Lower lobe of right lung (tissue), 2 donors: ENCODE results near the gene FOXK1. TPM values are rescaled to one million over a fixed set of nuclear protein-coding genes. Genes with fewer than 3 reads are reported as not detected.

ENCODE experiments used
- ATAC-seq, 2 donors: fragments of 200-7000 bp; cut with Tn5 transposase; one replicate each; pipeline ENCODE4 v1.9.1; 2020 to 2022; ENCODE audit warnings: mild to moderate bottlenecking in 2 of 2, moderate library complexity in 2 of 2
- DNase-seq: peaks from one replicate; pipeline ENCODE4 v3.0.0-alpha.2; 2020
- H3K27ac ChIP-seq: fragments of 200-600 bp; one replicate; pipeline ENCODE4 v1.8.0; 2022
- H3K27me3 ChIP-seq: fragments of 200-600 bp; one replicate; pipeline ENCODE4 v1.8.0; 2022; ENCODE audit warnings: low read depth
- H3K36me3 ChIP-seq: fragments of 200-600 bp; one replicate; pipeline ENCODE4 v1.8.0; 2022; ENCODE audit warnings: mild to moderate bottlenecking
- H3K4me1 ChIP-seq: fragments of 200-600 bp; one replicate; pipeline ENCODE4 v1.8.0; 2022
- H3K4me3 ChIP-seq: fragments of 200-600 bp; one replicate; pipeline ENCODE4 v1.8.0; 2022; ENCODE audit warnings: mild to moderate bottlenecking
- H3K9me3 ChIP-seq: fragments of 200-600 bp; one replicate; pipeline ENCODE4 v1.8.0; 2022
- intact Hi-C: fragments of 100-400 bp; cut with DNase I; formaldehyde crosslinking; loops from one replicate; pipeline ENCODE4 v1.11.0; 2022
- total RNA-seq: library from RNA; stranded (reverse); fragmentation: NEBNext Ultra II Directional; extraction: Animal tissue kit (Norgen Biotek cat#: 25700); gene quantifications from one replicate; pipeline ENCODE4 v1.2.1, GENCODE V29; 2021
- TF ChIP-seq, protein P1 (sequence below): fragments of 200-600 bp; IDR thresholded peaks from one replicate; pipeline ENCODE4 v1.8.0; 2022; ENCODE audit warnings: antibody characterized with exemption, mild to moderate bottlenecking
- donor health status: DM: no; HTN: yes; CAD: no; lungs with severe emphysema.

FOXK1 gene
- total RNA-seq, 1 donor from 2014 or later, result 28.8 TPM

DNA sequence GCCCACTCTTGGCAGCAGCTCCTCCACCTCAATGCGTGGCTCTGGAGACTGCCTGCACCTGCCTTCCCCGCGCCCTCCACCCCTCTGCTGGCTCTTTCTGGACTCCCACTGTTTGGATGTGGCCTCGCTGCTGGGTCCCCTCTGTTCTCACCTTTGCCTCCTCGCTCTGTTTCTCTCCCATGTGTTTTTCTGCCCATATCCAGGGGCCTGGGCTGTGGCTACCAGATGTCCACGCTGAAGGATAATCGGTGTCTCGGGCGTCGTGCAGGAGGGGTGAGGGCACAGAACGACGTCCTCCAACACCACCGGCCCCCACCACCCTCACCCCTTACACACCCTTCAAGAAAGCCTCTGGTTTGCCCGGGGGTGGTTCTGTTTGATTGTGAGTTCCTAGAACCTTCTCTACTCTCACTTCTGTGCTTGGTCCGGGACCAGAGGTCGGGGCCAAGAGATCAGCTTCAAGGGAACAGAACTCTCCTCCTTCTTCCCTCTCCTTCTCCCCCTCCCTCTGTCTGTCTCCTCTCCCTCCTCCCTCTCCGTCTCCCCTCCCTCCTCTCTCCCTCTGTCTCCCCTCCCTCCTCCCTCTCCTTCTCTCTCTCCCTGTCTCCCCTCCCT lies 125.0 kb downstream of the FOXK1 start:
- Histone ChIP-seq H3K4me1 (no peaks in the 10 kb centered on the region), H3K27me3 (peaks cover 5% of the 10 kb centered on the region), H3K27ac (no peak overlapping the region), H3K9me3 (no peaks in the 10 kb centered on the region), H3K4me3 (no peak overlapping the region), H3K36me3 (peaks cover 3% of the 10 kb centered on the region)
- TF ChIP-seq, protein P1, sequence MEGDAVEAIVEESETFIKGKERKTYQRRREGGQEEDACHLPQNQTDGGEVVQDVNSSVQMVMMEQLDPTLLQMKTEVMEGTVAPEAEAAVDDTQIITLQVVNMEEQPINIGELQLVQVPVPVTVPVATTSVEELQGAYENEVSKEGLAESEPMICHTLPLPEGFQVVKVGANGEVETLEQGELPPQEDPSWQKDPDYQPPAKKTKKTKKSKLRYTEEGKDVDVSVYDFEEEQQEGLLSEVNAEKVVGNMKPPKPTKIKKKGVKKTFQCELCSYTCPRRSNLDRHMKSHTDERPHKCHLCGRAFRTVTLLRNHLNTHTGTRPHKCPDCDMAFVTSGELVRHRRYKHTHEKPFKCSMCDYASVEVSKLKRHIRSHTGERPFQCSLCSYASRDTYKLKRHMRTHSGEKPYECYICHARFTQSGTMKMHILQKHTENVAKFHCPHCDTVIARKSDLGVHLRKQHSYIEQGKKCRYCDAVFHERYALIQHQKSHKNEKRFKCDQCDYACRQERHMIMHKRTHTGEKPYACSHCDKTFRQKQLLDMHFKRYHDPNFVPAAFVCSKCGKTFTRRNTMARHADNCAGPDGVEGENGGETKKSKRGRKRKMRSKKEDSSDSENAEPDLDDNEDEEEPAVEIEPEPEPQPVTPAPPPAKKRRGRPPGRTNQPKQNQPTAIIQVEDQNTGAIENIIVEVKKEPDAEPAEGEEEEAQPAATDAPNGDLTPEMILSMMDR, result no peak
- peak; percentile 36 for DNase-seq
- ATAC-seq, result no peak
- intact Hi-C loops, result no loop called here

DNA sequence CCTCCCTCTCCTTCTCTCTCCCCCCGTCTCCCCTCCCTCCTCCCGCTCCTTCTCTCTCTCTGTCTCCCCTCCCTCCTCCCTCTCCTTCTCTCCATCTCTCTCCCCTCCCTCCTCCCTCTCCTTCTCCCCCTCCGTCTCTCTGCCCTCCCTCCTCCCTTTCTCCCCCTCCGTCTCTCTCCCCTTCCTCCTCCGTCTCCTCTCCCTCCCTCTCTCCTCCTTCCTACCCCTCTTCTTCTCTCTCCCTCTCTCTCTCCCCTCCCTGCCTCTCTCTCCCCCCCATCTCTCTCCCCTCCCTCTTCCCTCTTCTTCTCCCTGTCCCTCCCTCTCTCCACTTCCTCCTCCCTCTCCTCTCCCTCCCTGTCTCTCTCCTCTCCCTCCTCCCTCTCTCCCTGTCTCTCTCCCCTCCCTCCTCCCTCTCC lies 125.5 kb downstream of the FOXK1 start:
- H3K9me3 ChIP-seq, result no peaks in the 10 kb centered on the region
- H3K4me1 ChIP-seq, result no peaks in the 10 kb centered on the region
- H3K4me3 ChIP-seq, result no peak overlapping the region
- H3K27ac ChIP-seq, result no peak overlapping the region
- TF ChIP-seq, protein P1, result no peak
- intact Hi-C loops, result no loop called here
- DNase-seq, result no peak
- ATAC-seq, result no peak
- peaks cover 5% of the 10 kb centered on the region for H3K27me3 ChIP-seq
- peaks cover 3% of the 10 kb centered on the region for H3K36me3 ChIP-seq

DNA sequence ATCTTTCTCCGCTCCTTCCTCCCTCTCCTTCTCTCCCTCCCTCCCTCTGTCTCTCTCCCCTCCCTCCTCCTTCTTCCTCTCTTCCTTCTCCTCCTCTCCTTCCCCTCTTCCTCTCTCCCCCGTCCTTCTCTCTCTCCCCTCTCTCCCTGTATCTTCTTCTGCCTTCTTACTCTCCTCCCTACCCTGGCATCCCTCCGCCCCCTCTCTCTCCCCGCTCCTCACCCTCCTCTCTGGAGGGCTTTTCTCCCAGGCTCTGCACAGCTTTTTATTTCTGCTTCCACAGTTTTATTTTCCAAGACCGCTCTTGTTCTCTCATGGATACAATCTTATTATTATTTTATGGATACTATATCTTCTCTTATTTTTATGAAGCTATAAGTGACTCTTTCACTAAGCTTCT lies 125.9 kb downstream of the FOXK1 start:
- Histone ChIP-seq H3K36me3 (peaks cover 4% of the 10 kb centered on the region), H3K27me3 (peaks cover 5% of the 10 kb centered on the region), H3K9me3 (no peaks in the 10 kb centered on the region), H3K27ac (no peak overlapping the region), H3K4me3 (no peak overlapping the region), H3K4me1 (no peaks in the 10 kb centered on the region)
- DNase-seq, result no peak
- no peak for ATAC-seq
- TF ChIP-seq, protein P1, result no peak
- intact Hi-C loops, result no loop called here

DNA sequence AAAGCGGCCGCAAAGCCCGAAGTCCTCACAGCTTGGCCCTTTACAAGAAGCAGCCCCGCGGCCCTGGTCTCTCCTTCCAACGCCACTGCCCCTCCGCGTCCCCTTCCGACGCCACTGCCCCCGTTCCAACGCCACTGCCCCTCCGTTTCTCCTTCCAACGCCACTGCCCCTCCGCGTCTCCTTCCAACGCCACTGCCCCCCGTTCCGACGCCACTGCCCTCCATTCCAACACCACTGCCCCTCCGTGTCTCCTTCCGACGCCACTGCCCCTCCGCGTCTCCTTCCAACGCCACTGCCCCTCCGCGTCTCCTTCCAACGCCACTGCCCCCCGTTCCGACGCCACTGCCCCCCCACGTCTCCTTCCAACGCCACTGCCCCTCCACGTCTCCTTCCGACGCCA lies 126.5 kb downstream of the FOXK1 start:
- TF ChIP-seq, protein P1, result no peak
- H3K36me3 ChIP-seq, result peaks cover 7% of the 10 kb centered on the region
- no peak overlapping the region for H3K27ac ChIP-seq
- H3K4me3 ChIP-seq, result no peak overlapping the region
- DNase-seq, result peak; percentile 40
- no peaks in the 10 kb centered on the region for H3K4me1 ChIP-seq
- intact Hi-C loops, result no loop called here
- H3K9me3 ChIP-seq, result no peaks in the 10 kb centered on the region
- peaks cover 5% of the 10 kb centered on the region for H3K27me3 ChIP-seq
- no peak for ATAC-seq

DNA sequence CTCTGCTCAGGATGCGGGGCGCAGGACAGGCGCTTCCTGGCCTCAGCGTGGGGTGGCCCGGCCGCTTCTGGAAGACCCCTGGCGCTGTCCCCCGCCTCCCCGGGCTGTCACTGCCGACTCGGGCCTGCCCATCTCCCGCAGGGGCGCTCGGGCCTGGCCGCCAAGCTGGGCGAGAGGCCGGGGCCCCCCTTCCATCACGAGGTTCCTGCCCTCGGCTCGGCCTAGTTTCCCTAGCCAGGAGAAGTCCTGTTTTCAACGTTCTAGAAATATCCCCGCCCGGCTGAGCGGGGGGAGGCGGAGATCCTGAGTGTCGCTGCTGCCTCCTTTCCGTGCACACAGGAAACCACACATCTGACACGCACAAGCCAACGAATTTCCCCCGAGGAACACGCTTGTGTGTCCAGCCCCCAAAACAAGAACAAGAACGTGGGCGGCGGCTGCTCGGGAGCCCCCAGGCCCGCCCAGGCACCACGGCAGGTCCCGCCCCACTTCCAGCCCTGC lies 127.0 kb downstream of the FOXK1 start:
- Histone ChIP-seq H3K27me3 (peaks cover 5% of the 10 kb centered on the region), H3K4me3 (peak overlapping the region; percentile 32), H3K9me3 (no peaks in the 10 kb centered on the region), H3K36me3 (peaks cover 7% of the 10 kb centered on the region), H3K4me1 (no peaks in the 10 kb centered on the region), H3K27ac (no peak overlapping the region)
- TF ChIP-seq, protein P1, result no peak
- intact Hi-C loops, result no loop called here
- ATAC-seq (no peak), DNase-seq (peak; percentile 39)
